GM06990 (cell line): ENCODE data around the gene SPOCK3.

Experiments
- DNase-seq: peaks from one replicate; pipeline ENCODE4 v3.0.0-alpha.2; 2011; ENCODE audit not compliant: insufficient read length; ENCODE audit errors: extremely low read depth
- H3K27me3 ChIP-seq: replicated peaks from 2 replicates; pipeline ENCODE4 v1.6.0; 2011; ENCODE audit warnings: low read length; ENCODE audit not compliant: control insufficient read depth, insufficient read depth
- H3K36me3 ChIP-seq: 2 replicates; pipeline ENCODE4 v1.5.1; 2011; ENCODE audit warnings: low read length; ENCODE audit not compliant: control insufficient read depth, insufficient read depth
- H3K4me3 ChIP-seq: replicated peaks from 2 replicates; pipeline ENCODE4 v1.5.1; 2011; ENCODE audit warnings: low read depth, mild to moderate bottlenecking, control low read depth, low read length
- CTCF ChIP-seq: IDR thresholded peaks from 2 replicates; pipeline ENCODE4 v1.5.1; 2011; ENCODE audit warnings: low read length, control low read depth, mild to moderate bottlenecking, inconsistent platforms; ENCODE audit not compliant: insufficient read depth, poor library complexity, severe bottlenecking

Gene SPOCK3

GRCh38 chr4:167023364-167023925, 210.8 kb downstream of the SPOCK3 start:
- DNase-seq = no peak
- Histone ChIP-seq H3K36me3 (no peaks in the 10 kb centered on the region), H3K4me3 (no peak overlapping the region), H3K27me3 (no peaks in the 10 kb centered on the region)
- no peak for TF ChIP-seq CTCF

GRCh38 chr4:167021545-167022155, 212.6 kb downstream of the SPOCK3 start:
- no peak for DNase-seq
- Histone ChIP-seq H3K36me3 (no peaks in the 10 kb centered on the region), H3K4me3 (no peak overlapping the region), H3K27me3 (no peaks in the 10 kb centered on the region)
- peak; percentile 80 for TF ChIP-seq CTCF

GRCh38 chr4:167020410-167020809, 213.9 kb downstream of the SPOCK3 start:
- Histone ChIP-seq H3K4me3 (no peak overlapping the region), H3K36me3 (no peaks in the 10 kb centered on the region), H3K27me3 (no peaks in the 10 kb centered on the region)
- TF ChIP-seq CTCF = peak; percentile 62
- no peak for DNase-seq

- H3K36me3 ChIP-seq = no peaks in the 10 kb centered on the region
- no peaks in the 10 kb centered on the region for H3K27me3 ChIP-seq
- H3K4me3 ChIP-seq = no peak overlapping the region
- no peak for TF ChIP-seq CTCF
- no peak for DNase-seq
Measured at GRCh38 chr4:167014944-167015343, 219.3 kb downstream of the SPOCK3 start.

- DNase-seq = no peak
- no peak for TF ChIP-seq CTCF
- no peaks in the 10 kb centered on the region for H3K27me3 ChIP-seq
Measured at GRCh38 chr4:167003326-167003725, 231.0 kb downstream of the SPOCK3 start.

More at GRCh38 chr4:167003326-167003725, 231.0 kb downstream of the SPOCK3 start:
- H3K36me3 ChIP-seq = no peaks in the 10 kb centered on the region
- no peak overlapping the region for H3K4me3 ChIP-seq
